Naive thymus-derived CD4-positive, alpha-beta T cell (primary cell): ENCODE data around the gene SORBS1. TPM values are rescaled to one million over a fixed set of nuclear protein-coding genes. Genes with fewer than 3 reads are reported as not detected.

Experiments used
- ATAC-seq: fragments of 150-1000 bp; cut with Tn5 transposase; 2 replicates; pipeline ENCODE4 v1.10.0; 2021; ENCODE audit warnings: mild to moderate bottlenecking, moderate library complexity
- CTCF ChIA-PET: fragments of 350-600 bp; sonication (Branson Sonifier 250); formaldehyde crosslinking; loops from one replicate; lab custom pipeline; 2021; ENCODE audit warnings: antibody characterized with exemption; lab: Charles Lee
- POLR2A ChIA-PET: fragments of 350-600 bp; sonication (Branson Sonifier 250); formaldehyde crosslinking; loops from one replicate; lab custom pipeline; 2021; ENCODE audit warnings: antibody characterized with exemption, inconsistent platforms; lab: Charles Lee
- DNase-seq, 9 donors: peaks; one replicate each; pipeline versions ENCODE4 v3.0.0 to v3.0.0-alpha.2; 2020 to 2022; ENCODE audit warnings: mixed read lengths in 1 of 9
- H3K27ac ChIP-seq: one replicate; pipeline ENCODE4 v1.7.0; 2013; ENCODE audit warnings: mild to moderate bottlenecking, low read depth, low read length, moderate library complexity
- H3K27me3 ChIP-seq, 2 donors: one replicate each; pipeline ENCODE4 v1.7.0; 2013; ENCODE audit warnings: low read length in 2 of 2, mild to moderate bottlenecking in 2 of 2, moderate library complexity in 2 of 2; ENCODE audit not compliant: control insufficient read depth in 2 of 2, insufficient read depth in 2 of 2
- H3K36me3 ChIP-seq, 3 experiments: 1 replicate in 2 of 3; 2 replicates in 1 of 3; pipeline ENCODE4 v1.7.0; 2013; ENCODE audit warnings: low read length in 3 of 3, mild to moderate bottlenecking in 3 of 3, moderate library complexity in 1 of 3; ENCODE audit not compliant: insufficient read depth in 3 of 3, control insufficient read depth in 2 of 3
- H3K4me1 ChIP-seq, 2 donors: one replicate each; pipeline ENCODE4 v1.7.0; 2013; ENCODE audit warnings: low read length in 2 of 2, mild to moderate bottlenecking in 2 of 2, moderate library complexity in 1 of 2; ENCODE audit not compliant: control insufficient read depth in 2 of 2, insufficient read depth in 2 of 2
- H3K4me3 ChIP-seq: 2 replicates; pipeline ENCODE4 v1.7.0; 2013; ENCODE audit warnings: mild to moderate bottlenecking, low read length
- H3K9me3 ChIP-seq, 3 experiments: 1 replicate in 2 of 3; 2 replicates in 1 of 3; pipeline ENCODE4 v1.7.0; 2013; ENCODE audit warnings: low read length in 3 of 3; ENCODE audit not compliant: control insufficient read depth in 2 of 3
- H3K27ac Mint-ChIP-seq, 9 donors: one replicate each; pipeline ENCODE4 v1.8.0; 2020 to 2022; ENCODE audit warnings: mixed read lengths in 9 of 9, mild to moderate bottlenecking in 8 of 9, moderate library complexity in 5 of 9, inconsistent platforms in 2 of 9
- H3K27me3 Mint-ChIP-seq, 5 donors: one replicate each; pipeline ENCODE4 v1.8.0; 2021 to 2022; ENCODE audit warnings: mixed read lengths in 5 of 5, mild to moderate bottlenecking in 1 of 5
- H3K36me3 Mint-ChIP-seq, 5 donors: one replicate each; pipeline ENCODE4 v1.8.0; 2020 to 2022; ENCODE audit warnings: mixed read lengths in 5 of 5, mild to moderate bottlenecking in 3 of 5, inconsistent platforms in 1 of 5
- H3K4me1 Mint-ChIP-seq, 7 donors: one replicate each; pipeline ENCODE4 v1.8.0; 2020 to 2022; ENCODE audit warnings: mixed read lengths in 7 of 7, mild to moderate bottlenecking in 3 of 7, inconsistent platforms in 1 of 7
- H3K4me3 Mint-ChIP-seq, 10 donors: one replicate each; pipeline ENCODE4 v1.8.0; 2020 to 2022; ENCODE audit warnings: mild to moderate bottlenecking in 10 of 10, mixed read lengths in 10 of 10, moderate library complexity in 6 of 10, inconsistent platforms in 2 of 10
- H3K9me3 Mint-ChIP-seq, 11 donors: one replicate each; pipeline ENCODE4 v1.8.0; 2020 to 2022; ENCODE audit warnings: mixed read lengths in 11 of 11, mild to moderate bottlenecking in 4 of 11, inconsistent platforms in 1 of 11, moderate library complexity in 1 of 11
- intact Hi-C, 2 donors: fragments of 100-400 bp; cut with micrococcal nuclease; formaldehyde crosslinking; loops; one replicate each; pipeline ENCODE4 v1.15.1; 2023
- polyA plus RNA-seq, 2 donors: library from polyadenylated mRNA; unstranded; fragments of 300-500 nt; fragmentation: Illumina TruSeq; gene quantifications; one replicate each; pipeline ENCODE4 v1.2.3, GENCODE V29; 2021
- total RNA-seq, 6 experiments: library from RNA in 5 of 6; stranded (reverse) in 5 of 6; gene quantifications; 1 replicate in 5 of 6; 2 replicates in 1 of 6; pipeline ENCODE4 v1.2.3 and lab custom pipeline; 2021 to 2026

The SORBS1 gene
- total and polyA plus RNA-seq, 7 experiments from 2014 or later = 0.58 to 1.9 (median 0.95) TPM

DNA sequence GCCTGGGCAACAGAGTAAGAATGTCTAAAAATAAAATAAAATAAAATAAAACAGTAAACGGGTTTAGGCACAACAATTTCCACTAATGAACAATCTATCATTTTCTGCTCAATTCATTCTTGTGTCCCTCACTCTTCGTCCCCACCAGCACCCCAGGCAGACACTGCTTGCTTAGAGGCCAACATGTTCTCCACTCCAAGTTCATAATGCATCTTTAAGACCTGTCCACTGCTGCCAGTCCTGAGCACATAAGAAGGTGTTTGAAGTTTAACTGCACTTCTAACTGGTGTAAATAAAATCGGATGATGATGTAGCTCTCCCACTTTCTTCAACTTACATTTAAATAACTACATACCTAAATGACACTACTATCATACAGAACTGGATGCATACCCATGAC lies 283.6 kb downstream of the SORBS1 start:
- Mint-ChIP-seq H3K9me3 (no peaks in the 10 kb centered on the region), H3K36me3 (no peaks in the 10 kb centered on the region), H3K27me3 (peaks cover 0 to 8% (median 0%) of the 10 kb centered on the region in 5 donors), H3K4me1 (peaks cover 0 to 2% (median 0%) of the 10 kb centered on the region in 7 donors), H3K27ac (no peak overlapping the region), H3K4me3 (no peak overlapping the region)
- intact Hi-C loops = no loop called here
- no peak for ATAC-seq
- Histone ChIP-seq H3K4me3 (no peak overlapping the region), H3K27me3 (no peaks in the 10 kb centered on the region), H3K36me3 (no peaks in the 10 kb centered on the region), H3K4me1 (no peaks in the 10 kb centered on the region), H3K27ac (no peak overlapping the region), H3K9me3 (no peaks in the 10 kb centered on the region)
- CTCF ChIA-PET = no interaction called here
- POLR2A ChIA-PET = no interaction called here
- no peak for DNase-seq

GRCh38 chr10:95277201-95277570 lies 284.0 kb downstream of the SORBS1 start:
- Mint-ChIP-seq H3K36me3 (no peaks in the 10 kb centered on the region), H3K9me3 (no peaks in the 10 kb centered on the region), H3K4me3 (no peak overlapping the region), H3K27me3 (peaks cover 0 to 8% (median 0%) of the 10 kb centered on the region in 5 donors), H3K27ac (no peak overlapping the region), H3K4me1 (peaks cover 0 to 2% (median 0%) of the 10 kb centered on the region in 7 donors)
- Histone ChIP-seq H3K27ac (no peak overlapping the region), H3K4me1 (no peaks in the 10 kb centered on the region), H3K36me3 (no peaks in the 10 kb centered on the region), H3K27me3 (no peaks in the 10 kb centered on the region), H3K9me3 (no peaks in the 10 kb centered on the region), H3K4me3 (no peak overlapping the region)
- ATAC-seq (no peak), DNase-seq (no peak)
- CTCF ChIA-PET = no interaction called here
- intact Hi-C loops = no loop called here
- POLR2A ChIA-PET = no interaction called here

DNA sequence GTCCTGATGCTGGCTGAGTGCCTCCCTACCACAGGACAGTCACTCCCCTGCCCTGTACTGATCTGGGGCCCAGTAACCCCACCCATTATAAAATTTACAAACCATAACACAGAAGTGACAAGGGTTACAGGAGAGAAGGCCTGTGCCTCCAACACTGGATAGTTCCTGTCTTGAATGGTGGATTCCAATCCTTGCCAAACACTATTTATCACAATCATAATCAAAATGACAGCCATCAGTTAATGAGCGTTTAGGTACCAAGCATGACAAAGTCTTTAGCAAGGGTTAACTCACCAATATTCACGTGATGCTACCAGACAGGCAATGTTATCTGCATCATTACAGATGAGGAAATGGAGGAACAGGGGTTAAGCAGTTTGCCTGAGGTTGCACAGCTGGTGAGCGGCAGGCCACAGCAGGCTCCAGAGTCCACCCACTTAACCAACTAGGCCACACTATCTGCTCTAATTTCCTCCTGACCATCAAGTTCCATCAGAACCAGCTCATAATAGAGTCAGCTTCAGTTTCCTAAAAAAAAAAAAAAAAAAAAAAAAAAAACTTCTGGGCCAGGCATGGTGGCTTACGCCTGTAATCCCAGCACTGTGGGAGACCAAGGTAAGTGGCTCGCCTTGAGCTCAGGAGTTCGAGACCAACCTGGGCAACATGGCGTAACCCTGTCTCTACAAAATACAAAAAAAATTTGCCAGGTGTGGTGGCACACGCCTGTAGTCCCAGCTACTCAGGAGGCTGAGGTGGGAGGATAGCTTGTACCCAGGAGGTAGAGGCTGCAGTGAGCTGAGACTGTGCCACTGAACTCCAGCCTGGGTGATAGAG lies 284.6 kb downstream of the SORBS1 start:
- H3K9me3 ChIP-seq = no peaks in the 10 kb centered on the region
- DNase-seq (no peak), ATAC-seq (no peak)
- CTCF ChIA-PET = no interaction called here
- intact Hi-C loops = no loop called here
- H3K4me3 ChIP-seq = no peak overlapping the region
- Mint-ChIP-seq H3K36me3 (no peaks in the 10 kb centered on the region), H3K9me3 (no peaks in the 10 kb centered on the region), H3K4me1 (peaks cover 0 to 2% (median 0%) of the 10 kb centered on the region in 7 donors), H3K27me3 (peaks cover 0 to 8% (median 0%) of the 10 kb centered on the region in 5 donors), H3K27ac (no peak overlapping the region), H3K4me3 (no peak overlapping the region)
- no peaks in the 10 kb centered on the region for H3K36me3 ChIP-seq
- H3K4me1 ChIP-seq = no peaks in the 10 kb centered on the region
- H3K27ac ChIP-seq = no peak overlapping the region
- no peaks in the 10 kb centered on the region for H3K27me3 ChIP-seq
- POLR2A ChIA-PET = no interaction called here

DNA sequence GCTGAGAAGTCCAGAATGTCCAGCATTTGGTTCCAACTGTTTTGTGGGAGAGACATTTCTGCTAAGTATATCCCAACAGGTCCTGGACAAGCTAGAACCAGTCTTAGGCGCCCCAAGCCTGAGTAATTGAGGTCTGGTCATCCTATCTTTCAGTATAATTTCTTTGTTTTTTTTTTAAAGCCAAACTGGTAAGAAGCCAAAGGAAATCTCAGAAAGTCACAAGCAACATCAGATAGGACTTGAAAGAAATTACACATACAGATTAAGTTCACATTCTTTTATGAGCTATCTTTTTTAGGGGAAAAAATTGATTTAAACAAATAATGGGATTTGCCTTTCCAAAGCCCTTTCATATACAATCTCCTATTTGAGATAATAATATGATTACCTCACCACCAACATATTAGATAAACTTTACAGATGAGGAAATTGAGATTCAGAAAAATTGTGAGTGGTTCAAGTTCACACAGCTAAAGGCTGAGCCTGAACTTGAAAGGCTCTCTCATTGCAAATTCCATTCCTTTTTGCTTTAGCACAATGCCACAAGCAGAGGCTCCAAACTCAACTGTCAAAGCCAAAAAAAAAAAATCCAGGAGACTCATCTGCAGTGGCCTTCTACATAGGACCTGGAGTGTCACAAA lies 285.3 kb downstream of the SORBS1 start:
- intact Hi-C loops = no loop called here
- Mint-ChIP-seq H3K36me3 (no peaks in the 10 kb centered on the region), H3K4me1 (peaks cover 0 to 2% (median 0%) of the 10 kb centered on the region in 7 donors), H3K27ac (no peak overlapping the region), H3K9me3 (no peaks in the 10 kb centered on the region), H3K27me3 (peaks cover 0 to 8% (median 0%) of the 10 kb centered on the region in 5 donors), H3K4me3 (no peak overlapping the region)
- Histone ChIP-seq H3K9me3 (no peaks in the 10 kb centered on the region), H3K27ac (no peak overlapping the region), H3K27me3 (no peaks in the 10 kb centered on the region), H3K36me3 (no peaks in the 10 kb centered on the region), H3K4me1 (no peaks in the 10 kb centered on the region), H3K4me3 (no peak overlapping the region)
- ChIA-PET CTCF (no interaction called here), POLR2A (no interaction called here)
- ATAC-seq = no peak
- no peak for DNase-seq

DNA sequence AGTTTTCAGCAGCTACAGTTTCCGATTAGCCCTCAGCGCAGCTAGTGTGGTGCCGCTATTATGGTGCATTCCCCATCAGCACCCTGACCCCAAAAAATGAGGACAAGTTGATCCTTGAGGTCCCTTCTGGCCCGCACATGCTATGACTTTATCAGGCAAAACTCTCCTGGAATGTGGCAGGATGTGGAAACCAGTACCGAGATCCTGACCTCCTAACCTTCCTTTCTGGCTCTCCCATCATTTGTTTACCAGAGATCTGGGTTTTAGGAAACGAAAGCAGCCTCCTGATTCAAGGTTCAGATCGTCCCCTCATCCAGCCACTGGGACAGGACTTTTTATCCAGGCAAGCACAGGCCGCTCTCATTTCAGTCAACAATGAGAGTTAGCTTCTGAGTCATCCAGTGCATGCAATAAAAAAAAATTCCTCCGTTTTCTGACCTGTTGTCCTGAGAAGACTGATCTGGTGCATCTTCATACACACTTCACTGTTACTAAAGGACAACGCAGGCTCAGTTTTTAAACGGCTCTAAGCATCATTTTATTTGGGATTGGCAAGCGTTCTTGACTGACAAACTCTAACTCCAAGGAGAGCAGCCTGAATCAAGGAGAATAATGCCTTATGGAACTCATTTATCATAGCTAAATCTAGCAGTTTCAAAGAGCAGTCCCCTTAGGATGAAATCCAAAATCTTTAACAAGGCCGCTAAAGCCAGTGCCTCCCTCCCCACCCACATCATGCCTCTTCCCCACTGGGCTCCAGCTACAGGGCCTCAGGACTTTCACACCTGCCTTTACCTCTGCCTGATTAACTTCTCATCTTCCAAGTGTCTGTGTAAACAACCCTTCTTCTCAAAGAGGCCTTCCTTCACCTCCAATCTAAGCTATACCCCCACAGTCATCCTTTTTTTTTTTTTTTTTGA lies 287.5 kb downstream of the SORBS1 start:
- Histone ChIP-seq H3K4me1 (no peaks in the 10 kb centered on the region), H3K27me3 (no peaks in the 10 kb centered on the region), H3K9me3 (no peaks in the 10 kb centered on the region), H3K36me3 (no peaks in the 10 kb centered on the region), H3K27ac (no peak overlapping the region), H3K4me3 (no peak overlapping the region)
- POLR2A ChIA-PET = no interaction called here
- Mint-ChIP-seq H3K4me3 (no peak overlapping the region), H3K9me3 (no peaks in the 10 kb centered on the region), H3K27ac (no peak overlapping the region), H3K36me3 (no peaks in the 10 kb centered on the region), H3K4me1 (peaks cover 0 to 2% (median 0%) of the 10 kb centered on the region in 7 donors), H3K27me3 (peaks cover 0 to 14% (median 4%) of the 10 kb centered on the region in 5 donors)
- CTCF ChIA-PET = no interaction called here
- ATAC-seq (no peak), DNase-seq (no peak)
- intact Hi-C loops = no loop called here

DNA sequence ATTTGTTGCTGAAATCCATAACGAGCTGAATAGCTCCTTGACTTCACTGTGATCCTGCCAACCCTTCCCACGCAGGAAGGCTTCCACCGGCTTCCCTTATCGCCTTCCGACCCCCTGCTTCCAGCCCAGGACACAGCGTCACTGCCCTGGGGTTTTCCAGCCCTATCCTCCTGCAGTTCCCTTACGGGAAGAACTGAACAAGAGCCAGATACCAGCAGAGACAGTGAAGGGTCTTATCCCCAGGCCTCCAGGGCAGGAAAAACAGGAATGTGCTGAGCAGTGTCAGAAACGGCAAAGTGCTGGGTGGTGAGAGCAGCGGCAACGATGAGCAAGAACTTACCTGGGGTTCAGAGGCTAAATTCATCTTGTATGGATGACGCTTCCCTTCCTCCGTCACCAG lies 292.7 kb downstream of the SORBS1 start:
- Mint-ChIP-seq H3K4me1 (peaks cover 0 to 2% (median 0%) of the 10 kb centered on the region in 7 donors), H3K9me3 (no peaks in the 10 kb centered on the region), H3K36me3 (no peaks in the 10 kb centered on the region), H3K27ac (no peak overlapping the region), H3K4me3 (no peak overlapping the region), H3K27me3 (peaks cover 0 to 14% (median 0%) of the 10 kb centered on the region in 5 donors)
- ChIA-PET CTCF (interaction anchor here (0.6 kb wide), 1 partner anchor 1930 kb away, joined by 3 read pairs; no protein-coding TSS in a partner anchor), POLR2A (no interaction called here)
- ATAC-seq = no peak
- Histone ChIP-seq H3K4me1 (no peaks in the 10 kb centered on the region), H3K27ac (no peak overlapping the region), H3K36me3 (no peaks in the 10 kb centered on the region), H3K4me3 (no peak overlapping the region), H3K9me3 (no peaks in the 10 kb centered on the region), H3K27me3 (no peaks in the 10 kb centered on the region)
- DNase-seq = no peak
- intact Hi-C loops = no loop called here
